Activated T-helper 2 cell treated with anti-CD3 and anti-CD28 coated beads, Interferon-gamma antibody, Interleukin-2, Interleukin-4, amounts not matched to agents 10 μg/mL and 5 μg/mL and 100 μg/mL, durations not matched to agents 14 hours and 24 hours and 36 hours (primary cell): ENCODE measurements around the gene KIF18B. TPM values are rescaled to one million over a fixed set of nuclear protein-coding genes. Genes with fewer than 3 reads are reported as not detected.

Experiments
- DNase-seq: peaks from one replicate; pipeline ENCODE4 v3.0.0; 2021; ENCODE audit warnings: low spot score
- H3K27ac Mint-ChIP-seq: one replicate; pipeline ENCODE4 v1.8.0; 2021; ENCODE audit warnings: mixed read lengths
- H3K27me3 Mint-ChIP-seq: one replicate; pipeline ENCODE4 v1.8.0; 2021; ENCODE audit warnings: low read depth, mixed read lengths
- H3K36me3 Mint-ChIP-seq: one replicate; pipeline ENCODE4 v1.8.0; 2021; ENCODE audit warnings: low read depth, mixed read lengths
- H3K4me1 Mint-ChIP-seq: one replicate; pipeline ENCODE4 v1.8.0; 2021; ENCODE audit warnings: low read depth, mixed read lengths
- H3K4me3 Mint-ChIP-seq: one replicate; pipeline ENCODE4 v1.8.0; 2021; ENCODE audit warnings: low read depth, mild to moderate bottlenecking, moderate library complexity, mixed read lengths
- H3K9me3 Mint-ChIP-seq: one replicate; pipeline ENCODE4 v1.8.0; 2021; ENCODE audit warnings: mixed read lengths
- intact Hi-C: fragments of 100-400 bp; cut with micrococcal nuclease; formaldehyde crosslinking; loops from one replicate; pipeline ENCODE4 v1.15.1; 2023
- total RNA-seq: library from RNA; stranded (reverse); gene quantifications from 2 replicates; pipeline ENCODE4 v1.2.3, GENCODE V29; 2022

Gene KIF18B
- total RNA-seq: 46.7 and 47.1 TPM in 2 replicates

DNA sequence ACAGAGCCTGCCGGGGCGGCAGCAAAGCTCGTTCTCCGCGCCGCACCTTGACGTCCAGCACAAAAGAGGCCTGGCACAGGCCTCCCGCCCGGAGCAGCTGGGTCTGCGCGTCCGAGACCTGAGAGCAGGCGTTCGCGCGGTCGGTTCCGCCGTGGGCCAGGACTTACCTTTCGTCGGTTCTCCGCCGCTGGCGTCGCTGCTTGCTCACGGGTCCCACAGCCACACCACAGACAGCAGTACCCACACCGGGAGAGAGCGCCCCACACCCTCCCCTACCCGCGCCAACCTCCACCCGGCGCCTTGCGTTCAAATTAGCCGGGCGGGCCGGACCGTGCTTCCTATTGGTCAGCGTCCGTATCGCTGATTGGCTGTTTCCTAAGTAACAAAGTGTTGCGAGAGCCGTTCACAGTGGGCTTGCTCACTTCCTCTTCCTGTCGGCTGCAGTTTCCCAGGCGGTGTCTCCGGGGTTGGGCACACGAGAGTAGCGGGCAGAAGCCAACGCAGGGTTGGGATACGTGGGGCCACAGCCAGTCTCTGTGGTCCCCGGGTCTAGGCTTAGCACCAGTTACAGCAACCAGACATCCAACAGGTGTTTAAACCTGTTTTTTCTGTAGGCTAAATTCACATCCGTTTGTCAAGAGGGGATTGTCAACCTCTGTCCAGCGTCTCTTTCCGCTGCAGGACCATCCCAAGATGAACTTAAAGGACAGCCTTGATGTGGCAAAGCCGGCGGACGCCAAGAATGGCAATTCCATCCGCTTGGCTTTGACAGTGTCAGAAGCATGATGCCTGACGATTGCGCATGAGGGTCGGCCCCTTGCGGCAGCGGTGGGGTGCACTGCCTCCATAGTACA, at the start of gene KIF18B:
Gene KIF18B, minus strand, starts transcription at position 313 of the 854 bp plus-strand sequence. CDS start 11,429 bp downstream, outside the sequence.
- Mint-ChIP-seq H3K4me3 (peak within 1 kb of the TSS; percentile 93), H3K9me3 (no peaks in the 10 kb centered on the region), H3K4me1 (peaks cover 32% of the 10 kb centered on the region), H3K27me3 (no peaks in the 10 kb centered on the region), H3K36me3 (peaks cover 23% of the 10 kb centered on the region), H3K27ac (peak within 1 kb of the TSS; percentile 78)
- DNase-seq: peak; percentile 91
- intact Hi-C loops: loop anchor here (2.0 to 5.0 kb wide), 2 partner anchors 21 to 75 kb away; partner anchors contain the start of gene C1QL1

GRCh38 chr17:44996304-44996703, 48.7 kb upstream of the KIF18B start:
- Mint-ChIP-seq H3K4me3 (no peak overlapping the region), H3K27me3 (peaks cover 21% of the 10 kb centered on the region), H3K36me3 (no peaks in the 10 kb centered on the region), H3K27ac (no peak overlapping the region), H3K4me1 (peaks cover 2% of the 10 kb centered on the region), H3K9me3 (no peaks in the 10 kb centered on the region)
- intact Hi-C loops: no loop called here
- DNase-seq: no peak

DNA sequence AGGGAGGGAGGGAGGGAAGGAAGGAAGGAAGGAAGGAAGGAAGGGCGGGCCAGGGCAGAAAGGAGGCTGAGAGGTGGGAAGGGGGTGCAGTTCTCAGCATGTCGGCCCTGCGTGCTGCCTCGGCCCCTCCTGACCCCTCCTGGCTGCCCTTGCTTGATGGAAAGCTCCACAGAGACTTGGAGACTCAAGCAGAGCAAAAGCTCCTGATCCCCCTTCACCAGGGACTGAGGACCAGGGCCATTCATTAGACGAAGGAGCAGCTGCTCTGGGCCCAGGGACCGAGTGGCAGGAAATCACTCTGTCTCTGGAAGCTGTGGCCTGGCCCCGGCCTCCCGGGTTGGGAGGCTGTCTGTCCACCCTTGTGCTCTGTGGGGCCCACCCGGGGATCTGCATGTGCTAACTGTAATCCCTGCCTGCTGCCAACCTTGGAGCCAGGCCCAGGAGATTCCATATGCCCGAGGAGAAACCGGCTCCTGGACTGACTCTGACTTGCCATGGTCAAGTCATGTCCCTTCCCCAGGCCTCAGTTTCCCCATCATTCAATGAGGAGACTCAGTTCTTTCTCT, 47.9 kb upstream of the KIF18B start:
- intact Hi-C loops: no loop called here
- Mint-ChIP-seq H3K9me3 (no peaks in the 10 kb centered on the region), H3K4me1 (peaks cover 2% of the 10 kb centered on the region), H3K27ac (no peak overlapping the region), H3K27me3 (peaks cover 18% of the 10 kb centered on the region), H3K36me3 (no peaks in the 10 kb centered on the region), H3K4me3 (no peak overlapping the region)
- DNase-seq: no peak

GRCh38 chr17:44992242-44992939, 44.8 kb upstream of the KIF18B start:
- H3K4me3 Mint-ChIP-seq: no peak overlapping the region
- intact Hi-C loops: no loop called here
- no peaks in the 10 kb centered on the region for H3K4me1 Mint-ChIP-seq
- H3K27ac Mint-ChIP-seq: no peak overlapping the region
- peaks cover 36% of the 10 kb centered on the region for H3K27me3 Mint-ChIP-seq
- no peaks in the 10 kb centered on the region for H3K9me3 Mint-ChIP-seq
- DNase-seq: no peak
- no peaks in the 10 kb centered on the region for H3K36me3 Mint-ChIP-seq

DNA sequence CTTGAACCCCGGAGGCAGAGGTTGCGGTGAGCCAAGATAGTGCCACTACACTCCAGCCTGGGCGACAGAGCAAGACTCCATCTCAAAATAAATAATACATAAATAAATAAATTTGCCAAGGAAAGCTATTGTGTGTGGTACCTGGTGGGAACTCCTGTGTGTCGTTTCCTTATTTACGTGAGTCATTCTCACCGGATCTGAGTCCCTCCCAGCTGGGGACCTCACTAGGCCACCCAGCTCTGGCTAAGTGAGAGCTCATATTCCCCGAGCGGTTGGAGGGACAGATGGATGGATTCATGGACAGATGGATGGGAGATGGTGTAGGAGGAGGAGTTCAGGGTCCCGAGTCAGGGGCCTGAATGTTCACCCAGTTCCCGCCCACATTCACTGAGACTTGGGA, 43.4 kb upstream of the KIF18B start:
- H3K4me3 Mint-ChIP-seq: no peak overlapping the region
- H3K9me3 Mint-ChIP-seq: no peaks in the 10 kb centered on the region
- no peaks in the 10 kb centered on the region for H3K4me1 Mint-ChIP-seq
- H3K27me3 Mint-ChIP-seq: peaks cover 36% of the 10 kb centered on the region
- DNase-seq: no peak
- intact Hi-C loops: no loop called here
- H3K27ac Mint-ChIP-seq: no peak overlapping the region
- H3K36me3 Mint-ChIP-seq: no peaks in the 10 kb centered on the region

- Mint-ChIP-seq H3K4me3 (no peak overlapping the region), H3K27ac (no peak overlapping the region), H3K9me3 (peaks cover 4% of the 10 kb centered on the region), H3K4me1 (no peaks in the 10 kb centered on the region), H3K27me3 (peaks cover 37% of the 10 kb centered on the region), H3K36me3 (no peaks in the 10 kb centered on the region)
- intact Hi-C loops: no loop called here
- no peak for DNase-seq
These were observed 42.1 kb upstream of the KIF18B start for GRCh38 chr17:44989552-44990138.

DNA sequence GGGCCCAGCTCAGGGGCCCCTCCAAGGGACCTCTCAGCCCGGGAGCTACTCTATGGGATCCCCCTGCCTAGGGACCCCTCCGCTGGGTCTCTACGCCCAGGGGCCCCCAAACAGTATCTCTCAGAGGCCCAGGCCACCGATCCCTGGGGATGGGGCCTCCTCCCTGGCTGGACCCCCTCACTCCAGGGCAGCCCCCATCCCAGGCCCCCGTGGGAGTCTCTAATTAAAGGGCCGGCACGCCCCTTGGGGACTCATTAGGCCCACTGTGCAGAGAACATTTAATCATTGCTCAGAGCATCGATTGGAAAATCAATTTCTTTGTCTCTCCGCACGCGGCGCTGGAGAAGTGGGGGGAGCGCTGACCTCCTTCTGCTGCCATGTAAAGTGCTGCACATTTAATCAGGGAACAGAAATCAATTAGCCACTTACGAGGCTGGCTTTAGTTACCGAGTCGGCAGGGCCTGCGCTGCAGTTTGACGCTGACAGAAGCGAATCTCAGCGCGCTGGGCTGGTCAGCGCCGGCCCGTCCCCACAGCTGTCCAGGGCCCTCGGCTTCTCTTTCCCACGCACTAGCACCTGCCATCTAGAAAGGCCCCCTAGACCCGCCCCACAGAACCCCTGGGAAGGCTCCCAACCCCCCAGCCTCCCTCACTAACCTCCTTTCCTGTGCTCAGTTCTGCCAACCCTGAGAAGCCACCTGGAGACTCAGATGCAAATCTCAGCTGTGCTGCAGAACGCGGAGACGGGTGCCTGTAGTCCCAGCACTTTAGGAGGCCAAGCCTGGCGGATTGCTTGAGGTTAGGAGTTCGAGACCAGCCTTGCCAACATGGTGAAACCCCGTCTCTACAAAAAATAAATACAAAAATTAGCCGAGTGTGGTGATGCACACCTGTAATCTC, 40.7 kb upstream of the KIF18B start:
- H3K4me1 Mint-ChIP-seq: no peaks in the 10 kb centered on the region
- DNase-seq: no peak
- H3K4me3 Mint-ChIP-seq: no peak overlapping the region
- H3K36me3 Mint-ChIP-seq: no peaks in the 10 kb centered on the region
- intact Hi-C loops: no loop called here
- no peak overlapping the region for H3K27ac Mint-ChIP-seq
- peaks cover 4% of the 10 kb centered on the region for H3K9me3 Mint-ChIP-seq
- H3K27me3 Mint-ChIP-seq: peaks cover 34% of the 10 kb centered on the region

DNA sequence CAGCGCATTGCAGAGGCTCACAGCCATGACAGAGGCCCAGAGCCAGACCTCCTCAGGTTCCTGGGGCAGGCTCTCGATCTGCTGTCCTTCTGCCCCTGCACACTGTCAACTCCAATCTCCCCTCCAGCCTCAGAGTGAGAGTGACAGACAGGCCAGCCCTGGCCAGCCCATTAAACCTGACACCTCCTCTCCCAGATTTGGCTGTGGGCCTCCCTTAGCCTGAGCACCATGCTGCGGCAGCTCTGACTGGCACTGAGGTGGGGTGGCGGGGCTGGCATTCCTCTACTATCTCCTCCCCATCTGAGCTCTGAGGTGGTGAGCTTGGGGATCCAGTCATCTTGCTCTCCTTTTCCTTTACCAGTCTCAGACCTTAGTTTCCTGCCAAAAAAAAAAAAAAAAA, 36.0 kb upstream of the KIF18B start:
- peaks cover 43% of the 10 kb centered on the region for H3K27me3 Mint-ChIP-seq
- DNase-seq: no peak
- peaks cover 4% of the 10 kb centered on the region for H3K9me3 Mint-ChIP-seq
- H3K4me3 Mint-ChIP-seq: no peak overlapping the region
- no peak overlapping the region for H3K27ac Mint-ChIP-seq
- intact Hi-C loops: no loop called here
- no peaks in the 10 kb centered on the region for H3K36me3 Mint-ChIP-seq
- H3K4me1 Mint-ChIP-seq: no peaks in the 10 kb centered on the region

DNA sequence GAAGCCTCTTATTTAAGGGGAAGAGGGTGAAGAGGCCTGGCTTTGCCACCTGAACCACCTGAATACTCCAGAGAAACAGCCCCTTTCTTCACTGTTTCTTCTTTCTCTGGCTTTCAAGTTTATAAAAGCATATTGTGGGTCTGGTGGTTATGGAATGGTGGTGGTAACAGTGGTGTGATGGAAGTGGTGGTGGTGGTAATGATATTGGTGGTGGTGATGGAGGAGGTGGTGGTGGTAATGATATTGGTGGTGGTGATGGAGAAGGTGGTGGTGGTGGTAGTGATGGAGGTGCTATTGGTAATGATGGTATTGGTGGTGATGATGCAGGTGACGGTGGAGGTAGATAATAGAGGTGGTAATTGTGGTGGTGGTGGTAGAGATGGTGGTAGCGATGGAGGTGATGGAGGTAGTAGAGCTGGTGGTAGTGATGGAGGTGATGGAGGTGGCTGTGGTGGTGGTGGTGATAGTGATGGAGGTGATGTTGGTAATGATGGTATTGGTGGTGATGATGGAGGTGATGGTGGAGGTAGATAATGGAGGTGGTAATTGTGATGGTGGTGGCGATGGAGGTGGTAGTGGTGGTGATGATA, 34.6 kb upstream of the KIF18B start:
- intact Hi-C loops: no loop called here
- Mint-ChIP-seq H3K36me3 (no peaks in the 10 kb centered on the region), H3K27ac (no peak overlapping the region), H3K4me3 (no peak overlapping the region), H3K4me1 (no peaks in the 10 kb centered on the region), H3K9me3 (peaks cover 4% of the 10 kb centered on the region), H3K27me3 (peaks cover 39% of the 10 kb centered on the region)
- DNase-seq: no peak

DNA sequence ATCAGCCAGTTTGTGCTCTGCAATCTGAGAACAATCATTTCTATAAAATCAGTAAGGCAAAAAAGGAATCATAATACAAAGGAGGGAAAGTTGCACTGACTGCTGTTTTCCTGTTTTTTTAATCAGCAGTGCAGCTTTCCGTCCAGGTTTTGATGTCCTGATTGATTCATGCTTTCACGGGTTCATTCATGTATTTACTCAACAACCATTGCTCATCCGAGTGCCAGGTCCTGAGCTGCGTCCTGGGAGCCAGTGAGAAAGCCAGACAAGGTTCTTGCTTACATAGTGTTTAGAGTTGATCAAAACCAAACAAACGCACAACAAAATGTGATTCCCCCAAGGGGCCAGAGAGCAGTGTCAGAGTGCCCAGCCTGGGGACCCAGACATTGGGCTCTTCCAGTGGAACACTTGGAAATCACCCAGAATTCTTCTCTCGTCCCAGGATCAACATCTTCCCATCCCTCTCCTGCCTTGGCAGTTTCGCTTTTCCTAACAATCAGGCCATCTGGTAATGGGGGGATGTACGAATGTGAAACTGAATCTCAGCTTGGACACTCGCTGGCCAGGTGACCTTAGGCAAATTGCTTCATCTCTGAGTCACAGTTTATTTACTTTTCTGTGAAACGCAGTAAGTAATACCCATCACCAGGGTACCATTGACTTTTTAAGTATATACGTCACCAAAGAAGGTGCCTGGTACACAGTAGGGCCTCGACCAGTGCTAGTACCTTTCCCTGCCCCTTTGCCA, 33.8 kb upstream of the KIF18B start:
- H3K4me1 Mint-ChIP-seq: no peaks in the 10 kb centered on the region
- H3K36me3 Mint-ChIP-seq: no peaks in the 10 kb centered on the region
- no peak for DNase-seq
- H3K27me3 Mint-ChIP-seq: peaks cover 40% of the 10 kb centered on the region
- peaks cover 4% of the 10 kb centered on the region for H3K9me3 Mint-ChIP-seq
- no peak overlapping the region for H3K27ac Mint-ChIP-seq
- no peak overlapping the region for H3K4me3 Mint-ChIP-seq
- intact Hi-C loops: no loop called here

DNA sequence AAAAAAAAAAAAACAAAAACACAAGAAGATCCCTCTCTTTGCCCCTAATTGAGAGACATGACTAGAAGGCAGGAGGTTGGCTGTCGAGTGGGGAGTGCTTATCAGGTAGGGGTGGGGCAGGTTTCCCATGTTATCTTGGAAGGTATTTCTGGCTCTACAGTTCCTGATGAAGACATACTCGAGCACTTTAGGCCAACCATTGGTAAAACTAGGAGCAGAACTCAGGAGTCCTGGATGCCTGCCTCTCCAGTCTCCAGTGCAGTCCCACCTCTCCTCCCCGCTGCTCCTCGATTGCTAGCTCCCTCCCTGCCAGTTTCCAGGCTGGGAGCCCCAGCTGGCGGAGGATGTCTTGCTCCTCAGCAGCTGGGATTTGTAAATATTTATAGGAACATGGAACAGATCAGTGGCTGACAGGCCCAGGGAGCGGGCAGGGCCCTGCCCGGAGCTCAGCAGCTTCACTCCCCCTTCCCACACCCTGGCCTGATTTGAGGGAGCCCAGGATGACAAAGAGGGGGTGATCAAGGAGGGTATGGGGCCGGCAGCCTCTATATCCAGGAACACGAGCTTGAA, 31.9 kb upstream of the KIF18B start:
- no peaks in the 10 kb centered on the region for H3K9me3 Mint-ChIP-seq
- H3K27me3 Mint-ChIP-seq: peaks cover 48% of the 10 kb centered on the region
- no peaks in the 10 kb centered on the region for H3K36me3 Mint-ChIP-seq
- DNase-seq: no peak
- no peak overlapping the region for H3K27ac Mint-ChIP-seq
- H3K4me1 Mint-ChIP-seq: no peaks in the 10 kb centered on the region
- H3K4me3 Mint-ChIP-seq: no peak overlapping the region
- intact Hi-C loops: no loop called here
